ENCODE data around the gene PDZRN3. TPM values are rescaled to one million over a fixed set of nuclear protein-coding genes. Genes with fewer than 3 reads are reported as not detected.

PDZRN3 gene
- total and polyA plus RNA-seq, 4 donors: 7.3 to 36.4 (median 16.3) TPM

GRCh38 chr3:73547427-73548248, 77.1 kb downstream of the PDZRN3 start:
- no peak for TF ChIP-seq CTCF (IDR thresholded peaks at IDR 0.05; ENCODE audit: control extremely low read depth, extremely low read depth)
- H3K27ac ChIP-seq (ENCODE audit: low read depth in 1 of 2, low read length in 1 of 2): peak overlapping the region; percentile 56 to 77
- H3K4me3 ChIP-seq: no peak overlapping the region
- H3K4me1 ChIP-seq (ENCODE audit: control insufficient read depth in 5 of 5, insufficient read depth in 5 of 5, low read length in 5 of 5): peaks cover 3 to 55% (median 25%) of the 10 kb centered on the region in 5 donors
- DNase-seq: peak; percentile 56 to 96 (median 93)
- ATAC-seq (ENCODE audit: insufficient read depth, low FRiP score): no peak
- peak overlapping the region in 1 of 2 donors; percentile 44 for H3K9ac ChIP-seq (ENCODE audit: insufficient read depth in 1 of 2, low read length in 2 of 2)
- WGBS, 2 donors: 72 to 75% methylated on average over 11 of the region's 11 CpGs
- H3K9me3 ChIP-seq (ENCODE audit: control insufficient read depth in 4 of 4, insufficient read depth in 3 of 4, low read length in 3 of 4): no peaks in the 10 kb centered on the region
- H3K27me3 ChIP-seq (ENCODE audit: control insufficient read depth in 3 of 3, insufficient read depth in 3 of 3, low read length in 2 of 3): no peaks in the 10 kb centered on the region
- H3K36me3 ChIP-seq (ENCODE audit: control insufficient read depth in 4 of 4, insufficient read depth in 4 of 4, low read length in 4 of 4): peaks cover 0 to 7% (median 2%) of the 10 kb centered on the region in 4 donors

- H3K27ac ChIP-seq (ENCODE audit: low read depth in 1 of 2, low read length in 1 of 2): peak overlapping the region in 1 of 2 donors; percentile 56
- H3K9me3 ChIP-seq (ENCODE audit: control insufficient read depth in 4 of 4, insufficient read depth in 3 of 4, low read length in 3 of 4): no peaks in the 10 kb centered on the region
- peaks cover 0 to 6% (median 2%) of the 10 kb centered on the region in 4 donors for H3K36me3 ChIP-seq (ENCODE audit: control insufficient read depth in 4 of 4, insufficient read depth in 4 of 4, low read length in 4 of 4)
- TF ChIP-seq CTCF (IDR thresholded peaks at IDR 0.05; ENCODE audit: control extremely low read depth, extremely low read depth): no peak
- peaks cover 3 to 55% (median 25%) of the 10 kb centered on the region in 5 donors for H3K4me1 ChIP-seq (ENCODE audit: control insufficient read depth in 5 of 5, insufficient read depth in 5 of 5, low read length in 5 of 5)
- H3K4me3 ChIP-seq: no peak overlapping the region
- H3K27me3 ChIP-seq (ENCODE audit: control insufficient read depth in 3 of 3, insufficient read depth in 3 of 3, low read length in 2 of 3): no peaks in the 10 kb centered on the region
- no peak for DNase-seq
- no peak overlapping the region for H3K9ac ChIP-seq (ENCODE audit: insufficient read depth in 1 of 2, low read length in 2 of 2)
- no peak for ATAC-seq (ENCODE audit: insufficient read depth, low FRiP score)
- 64 to 75% methylated on average over 3 of the region's 3 CpGs for WGBS, 2 donors
These were observed 77.8 kb downstream of the PDZRN3 start for GRCh38 chr3:73546961-73547360.

DNA sequence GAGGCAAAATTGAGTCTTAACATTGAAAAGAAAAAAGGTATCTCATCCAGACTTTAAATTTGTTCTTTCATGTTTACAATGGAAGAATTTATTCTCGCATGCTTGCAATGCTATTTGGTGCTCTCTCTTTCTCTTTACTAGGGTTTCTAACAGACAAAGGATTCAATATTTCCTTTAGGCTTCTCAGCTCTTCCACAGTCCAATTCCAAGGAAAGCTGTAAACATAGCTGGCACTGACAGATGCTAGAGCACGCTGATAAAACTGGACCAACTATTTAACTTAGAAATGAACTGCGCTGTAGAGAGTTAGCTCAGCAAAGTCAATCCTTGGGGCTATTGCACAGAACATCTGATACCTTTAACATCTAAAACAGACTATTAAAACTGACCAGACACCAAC, 81.3 kb downstream of the PDZRN3 start:
- Histone ChIP-seq H3K27ac (ENCODE audit: low read depth in 1 of 2, low read length in 1 of 2) (no peak overlapping the region), H3K27me3 (ENCODE audit: control insufficient read depth in 3 of 3, insufficient read depth in 3 of 3, low read length in 2 of 3) (no peaks in the 10 kb centered on the region), H3K4me3 (no peak overlapping the region), H3K9ac (ENCODE audit: insufficient read depth in 1 of 2, low read length in 2 of 2) (peak overlapping the region in 1 of 2 donors; percentile 26), H3K9me3 (ENCODE audit: control insufficient read depth in 4 of 4, insufficient read depth in 3 of 4, low read length in 3 of 4) (no peaks in the 10 kb centered on the region), H3K36me3 (ENCODE audit: control insufficient read depth in 4 of 4, insufficient read depth in 4 of 4, low read length in 4 of 4) (no peaks in the 10 kb centered on the region), H3K4me1 (ENCODE audit: control insufficient read depth in 5 of 5, insufficient read depth in 5 of 5, low read length in 5 of 5) (peaks cover 3 to 46% (median 17%) of the 10 kb centered on the region in 5 donors)
- WGBS, 2 donors: 66 to 81% methylated on average over 3 of the region's 3 CpGs
- DNase-seq: peak in 2 of 3 donors; percentile 53 to 76
- TF ChIP-seq CTCF (IDR thresholded peaks at IDR 0.05; ENCODE audit: control extremely low read depth, extremely low read depth): no peak
- no peak for ATAC-seq (ENCODE audit: insufficient read depth, low FRiP score)
